GM23338 (cell line): ENCODE data around the gene RNFT2. TPM values are rescaled to one million over a fixed set of nuclear protein-coding genes. Genes with fewer than 3 reads are reported as not detected.

Experiments
- ATAC-seq: fragments of 200-7000 bp; cut with Tn5 transposase; 3 replicates; pipeline ENCODE4 v1.9.1; 2020
- DNase-seq: peaks from one replicate; pipeline ENCODE4 v3.0.0-alpha.2; 2015; ENCODE audit warnings: low spot score
- H2AFZ ChIP-seq: fragments of 200-600 bp; sonication (generic); 2 replicates; pipeline ENCODE4 v1.8.0; 2016; ENCODE audit warnings: antibody characterized with exemption, mild to moderate bottlenecking, moderate library complexity
- H3F3A ChIP-seq: fragments of 200-600 bp; sonication (generic); replicated peaks from 2 replicates; pipeline ENCODE4 v1.8.0; 2017; ENCODE audit warnings: antibody characterized with exemption, mixed run types, low read depth
- H3K27ac ChIP-seq: fragments of 200-600 bp; sonication (generic); 2 replicates; pipeline ENCODE4 v1.6.1; 2016; ENCODE audit warnings: low read depth
- H3K27me3 ChIP-seq: fragments of 200-600 bp; sonication (generic); 2 replicates; pipeline ENCODE4 v1.8.0; 2016; ENCODE audit warnings: mild to moderate bottlenecking, mixed run types, moderate library complexity; ENCODE audit not compliant: insufficient read depth
- H3K36me3 ChIP-seq: fragments of 200-600 bp; sonication (generic); 2 replicates; pipeline ENCODE4 v1.8.0; 2016; ENCODE audit warnings: mild to moderate bottlenecking; ENCODE audit not compliant: insufficient read depth
- H3K4me1 ChIP-seq: fragments of 200-600 bp; sonication (generic); 2 replicates; pipeline ENCODE4 v1.8.0; 2016; ENCODE audit warnings: mild to moderate bottlenecking, moderate library complexity; ENCODE audit not compliant: insufficient read depth
- H3K4me2 ChIP-seq: fragments of 200-600 bp; sonication (generic); 2 replicates; pipeline ENCODE4 v1.7.1; 2017; ENCODE audit warnings: mixed run types
- H3K4me3 ChIP-seq: fragments of 200-600 bp; sonication (generic); 2 replicates; pipeline ENCODE4 v1.6.1; 2016; ENCODE audit warnings: mixed run types
- H3K79me2 ChIP-seq: fragments of 200-600 bp; sonication (generic); replicated peaks from 2 replicates; pipeline ENCODE4 v1.8.0; 2017; ENCODE audit warnings: mild to moderate bottlenecking; ENCODE audit not compliant: insufficient read depth
- H3K9me2 ChIP-seq: fragments of 200-600 bp; sonication (generic); 2 replicates; pipeline ENCODE4 v1.8.0; 2017; ENCODE audit not compliant: insufficient read depth
- H4K20me1 ChIP-seq: fragments of 200-600 bp; sonication (generic); replicated peaks from 2 replicates; pipeline ENCODE4 v1.8.0; 2017; ENCODE audit warnings: mild to moderate bottlenecking; ENCODE audit not compliant: insufficient read depth
- H3K27ac Mint-ChIP-seq: 2 replicates; pipeline ENCODE4 v1.8.0; 2020; ENCODE audit warnings: inconsistent platforms, mild to moderate bottlenecking, moderate library complexity, mixed read lengths
- H3K27me3 Mint-ChIP-seq: 3 replicates; pipeline ENCODE4 v1.8.0; 2022; ENCODE audit warnings: low read depth, mild to moderate bottlenecking, moderate library complexity, mixed read lengths, inconsistent platforms; ENCODE audit not compliant: insufficient read depth, poor library complexity
- H3K36me3 Mint-ChIP-seq: 3 replicates; pipeline ENCODE4 v1.8.0; 2021; ENCODE audit warnings: low read depth, mild to moderate bottlenecking, inconsistent platforms, moderate library complexity, mixed read lengths
- H3K4me1 Mint-ChIP-seq: 3 replicates; pipeline ENCODE4 v1.8.0; 2020; ENCODE audit warnings: mild to moderate bottlenecking, inconsistent platforms, mixed read lengths
- H3K4me3 Mint-ChIP-seq: 3 replicates; pipeline ENCODE4 v1.8.0; 2021; ENCODE audit warnings: moderate library complexity, mild to moderate bottlenecking, inconsistent platforms, mixed read lengths
- H3K9me3 Mint-ChIP-seq: 3 replicates; pipeline ENCODE4 v1.8.0; 2020; ENCODE audit warnings: moderate library complexity, mild to moderate bottlenecking, inconsistent platforms, mixed read lengths
- CREB1 ChIP-seq: fragments of 250-450 bp; sonication (Bioruptor Pico); IDR thresholded peaks from 2 replicates; pipeline ENCODE4 v1.5.0; 2020; ENCODE audit warnings: low read depth, mild to moderate bottlenecking, moderate library complexity
- EZH2 ChIP-seq: fragments of 200-600 bp; sonication (generic); IDR thresholded peaks from one replicate; pipeline ENCODE4 v1.8.0; 2017; ENCODE audit warnings: antibody characterized with exemption, mild to moderate bottlenecking, low read depth; ENCODE audit not compliant: unreplicated experiment
- EZH2phosphoT487 ChIP-seq: fragments of 200-600 bp; sonication (generic); IDR thresholded peaks from one replicate; pipeline ENCODE4 v1.8.1; 2018; ENCODE audit warnings: antibody characterized with exemption; ENCODE audit not compliant: unreplicated experiment
- JUNB ChIP-seq: IDR thresholded peaks from one replicate; pipeline ENCODE4 v1.6.1; 2016; ENCODE audit warnings: antibody characterized with exemption; ENCODE audit not compliant: unreplicated experiment
- NANOG ChIP-seq: IDR thresholded peaks from 2 replicates; pipeline ENCODE4 v1.6.1; 2016; ENCODE audit warnings: antibody characterized with exemption, borderline replicate concordance
- POLR2AphosphoS5 ChIP-seq: IDR thresholded peaks from 2 replicates; pipeline ENCODE4 v1.6.1; 2016; ENCODE audit warnings: antibody characterized with exemption, low read depth
- REST ChIP-seq: IDR thresholded peaks from one replicate; pipeline ENCODE4 v1.6.1; 2018; ENCODE audit warnings: antibody characterized with exemption; ENCODE audit not compliant: unreplicated experiment
- STAT1 ChIP-seq: IDR thresholded peaks from one replicate; pipeline ENCODE4 v1.6.1; 2016; ENCODE audit warnings: antibody characterized with exemption; ENCODE audit not compliant: unreplicated experiment
- ZNF114 ChIP-seq: fragments of 250-450 bp; sonication (Bioruptor Pico); IDR thresholded peaks from 2 replicates; pipeline ENCODE4 v1.5.0; 2020; ENCODE audit warnings: mild to moderate bottlenecking, moderate library complexity
- ZNF331 ChIP-seq: fragments of 250-450 bp; sonication (Bioruptor Pico); IDR thresholded peaks from 2 replicates; pipeline ENCODE4 v1.5.0; 2020; ENCODE audit warnings: low read depth, mild to moderate bottlenecking, moderate library complexity
- polyA plus RNA-seq: library from polyadenylated mRNA; unstranded; fragments of >200 nt; fragmentation: Nextera tagmentation; extraction: Ambion mirVana; gene quantifications from 2 replicates; pipeline ENCODE4 v1.2.1, GENCODE V29; 2016
- total RNA-seq: library from RNA; depleted of rRNA; stranded (reverse); fragments of >200 nt; shearing (Covaris generic); gene quantifications from 2 replicates; pipeline ENCODE4 v1.2.3, GENCODE V29; 2014
- TF ChIP-seq, protein P1 (sequence below): IDR thresholded peaks from 2 replicates; pipeline ENCODE4 v1.6.1; 2016; ENCODE audit warnings: antibody characterized with exemption

The RNFT2 gene
- total and polyA plus RNA-seq, 2 experiments from 2014 or later: 19.3 to 22.9 TPM

- no peak for TF ChIP-seq REST
- no peak for TF ChIP-seq ZNF114 (CRISPR knock-in tag)
- TF ChIP-seq, protein P1, sequence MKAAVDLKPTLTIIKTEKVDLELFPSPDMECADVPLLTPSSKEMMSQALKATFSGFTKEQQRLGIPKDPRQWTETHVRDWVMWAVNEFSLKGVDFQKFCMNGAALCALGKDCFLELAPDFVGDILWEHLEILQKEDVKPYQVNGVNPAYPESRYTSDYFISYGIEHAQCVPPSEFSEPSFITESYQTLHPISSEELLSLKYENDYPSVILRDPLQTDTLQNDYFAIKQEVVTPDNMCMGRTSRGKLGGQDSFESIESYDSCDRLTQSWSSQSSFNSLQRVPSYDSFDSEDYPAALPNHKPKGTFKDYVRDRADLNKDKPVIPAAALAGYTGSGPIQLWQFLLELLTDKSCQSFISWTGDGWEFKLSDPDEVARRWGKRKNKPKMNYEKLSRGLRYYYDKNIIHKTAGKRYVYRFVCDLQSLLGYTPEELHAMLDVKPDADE: no peak
- TF ChIP-seq EZH2phosphoT487: no peak
- TF ChIP-seq JUNB: no peak
- TF ChIP-seq STAT1: no peak
- TF ChIP-seq ZNF331 (CRISPR knock-in tag): no peak
- TF ChIP-seq POLR2AphosphoS5: no peak
- TF ChIP-seq NANOG: no peak
These were observed 123.2 kb downstream of the RNFT2 start (continued) for GRCh38 chr12:116861320-116861719.

DNA sequence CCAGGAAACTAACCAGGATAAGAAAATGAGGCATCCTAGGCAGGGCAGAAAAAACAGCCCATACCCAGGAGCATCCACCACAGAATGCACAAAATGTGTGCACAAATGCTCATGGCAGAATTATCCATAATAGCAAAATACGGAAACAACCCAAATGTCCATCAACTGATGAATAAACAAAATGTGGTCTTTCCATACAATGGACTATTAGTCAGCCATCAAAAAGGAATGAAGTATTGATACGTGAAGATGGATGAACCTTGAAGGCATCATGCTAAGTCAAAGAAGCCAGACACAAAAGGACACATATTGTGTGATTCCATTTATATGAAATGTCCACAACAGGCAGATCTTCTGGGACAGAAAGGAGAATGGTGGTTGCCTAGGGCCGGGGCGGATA, 124.1 kb downstream of the RNFT2 start:
- H3F3A ChIP-seq: no peaks in the 10 kb centered on the region
- DNase-seq (no peak), ATAC-seq (no peak)
- H3K4me2 ChIP-seq: no peak overlapping the region
- H3K36me3 ChIP-seq: no peaks in the 10 kb centered on the region
- no peaks in the 10 kb centered on the region for H3K9me2 ChIP-seq
- H3K4me1 ChIP-seq: peaks cover 26% of the 10 kb centered on the region
- no peaks in the 10 kb centered on the region for H3K9me3 Mint-ChIP-seq
- H3K27ac ChIP-seq: no peak overlapping the region
- H3K27ac Mint-ChIP-seq: no peak overlapping the region
- no peaks in the 10 kb centered on the region for H3K79me2 ChIP-seq
- H3K4me1 Mint-ChIP-seq: peaks cover 32% of the 10 kb centered on the region
- H4K20me1 ChIP-seq: peaks cover 4% of the 10 kb centered on the region; the same call in 1 of the 2 replicates
- no peak overlapping the region for H2AFZ ChIP-seq
- no peaks in the 10 kb centered on the region for H3K27me3 ChIP-seq
- peaks cover 8% of the 10 kb centered on the region for H3K27me3 Mint-ChIP-seq
- H3K36me3 Mint-ChIP-seq: no peaks in the 10 kb centered on the region
- H3K4me3 Mint-ChIP-seq: no peak overlapping the region
- no peak overlapping the region for H3K4me3 ChIP-seq
- TF ChIP-seq ZNF114 (CRISPR knock-in tag) (no peak), EZH2phosphoT487 (no peak), POLR2AphosphoS5 (no peak), CREB1 (no peak), EZH2 (no peak), NANOG (no peak), ZNF331 (CRISPR knock-in tag) (no peak), REST (no peak)
